Osteocyte (in vitro differentiated cells): ENCODE measurements around the gene ZBTB25. TPM values are rescaled to one million over a fixed set of nuclear protein-coding genes. Genes with fewer than 3 reads are reported as not detected.
A peak's percentile ranks its signal among the peaks of the same experiment; 100 is the strongest.

Source experiments
- DNase-seq: peaks from one replicate; pipeline ENCODE4 v3.0.0; 2021; ENCODE audit warnings: mixed read lengths; ENCODE audit not compliant: unreplicated experiment; ENCODE audit errors: extremely low spot score
- H3K27ac Mint-ChIP-seq: one replicate; pipeline ENCODE4 v1.8.0; 2021; ENCODE audit warnings: mild to moderate bottlenecking, mixed read lengths; ENCODE audit not compliant: unreplicated experiment
- H3K27me3 Mint-ChIP-seq: one replicate; pipeline ENCODE4 v1.8.0; 2021; ENCODE audit warnings: mixed read lengths; ENCODE audit not compliant: unreplicated experiment
- H3K36me3 Mint-ChIP-seq: one replicate; pipeline ENCODE4 v1.8.0; 2021; ENCODE audit warnings: mixed read lengths; ENCODE audit not compliant: unreplicated experiment
- H3K4me1 Mint-ChIP-seq: one replicate; pipeline ENCODE4 v1.8.0; 2021; ENCODE audit warnings: mixed read lengths; ENCODE audit not compliant: unreplicated experiment
- H3K4me3 Mint-ChIP-seq: one replicate; pipeline ENCODE4 v1.8.0; 2021; ENCODE audit warnings: mild to moderate bottlenecking, moderate library complexity, mixed read lengths; ENCODE audit not compliant: unreplicated experiment
- H3K9me3 Mint-ChIP-seq: one replicate; pipeline ENCODE4 v1.8.0; 2021; ENCODE audit warnings: mixed read lengths; ENCODE audit not compliant: unreplicated experiment
- total RNA-seq: library from RNA; stranded (reverse); gene quantifications from 2 replicates; pipeline ENCODE4 v1.2.1, GENCODE V29; 2021
- TF ChIP-seq, protein P1 (sequence below): fragments of 200-600 bp; sonication (generic); IDR thresholded peaks from 2 replicates; pipeline ENCODE4 v1.5.0; 2021; ENCODE audit warnings: antibody characterized with exemption, mild to moderate bottlenecking, moderate library complexity

ZBTB25 gene
- total RNA-seq, 1 donor from 2014 or later: 10.9 TPM

- peak overlapping the region; percentile 85 for H3K27ac Mint-ChIP-seq
- H3K9me3 Mint-ChIP-seq: no peaks in the 10 kb centered on the region
- no peak for DNase-seq
- peaks cover 68% of the 10 kb centered on the region for H3K4me1 Mint-ChIP-seq
- H3K4me3 Mint-ChIP-seq: peak overlapping the region; percentile 87
- TF ChIP-seq, protein P1, sequence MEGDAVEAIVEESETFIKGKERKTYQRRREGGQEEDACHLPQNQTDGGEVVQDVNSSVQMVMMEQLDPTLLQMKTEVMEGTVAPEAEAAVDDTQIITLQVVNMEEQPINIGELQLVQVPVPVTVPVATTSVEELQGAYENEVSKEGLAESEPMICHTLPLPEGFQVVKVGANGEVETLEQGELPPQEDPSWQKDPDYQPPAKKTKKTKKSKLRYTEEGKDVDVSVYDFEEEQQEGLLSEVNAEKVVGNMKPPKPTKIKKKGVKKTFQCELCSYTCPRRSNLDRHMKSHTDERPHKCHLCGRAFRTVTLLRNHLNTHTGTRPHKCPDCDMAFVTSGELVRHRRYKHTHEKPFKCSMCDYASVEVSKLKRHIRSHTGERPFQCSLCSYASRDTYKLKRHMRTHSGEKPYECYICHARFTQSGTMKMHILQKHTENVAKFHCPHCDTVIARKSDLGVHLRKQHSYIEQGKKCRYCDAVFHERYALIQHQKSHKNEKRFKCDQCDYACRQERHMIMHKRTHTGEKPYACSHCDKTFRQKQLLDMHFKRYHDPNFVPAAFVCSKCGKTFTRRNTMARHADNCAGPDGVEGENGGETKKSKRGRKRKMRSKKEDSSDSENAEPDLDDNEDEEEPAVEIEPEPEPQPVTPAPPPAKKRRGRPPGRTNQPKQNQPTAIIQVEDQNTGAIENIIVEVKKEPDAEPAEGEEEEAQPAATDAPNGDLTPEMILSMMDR: no peak
- H3K36me3 Mint-ChIP-seq: peaks cover 2% of the 10 kb centered on the region
- H3K27me3 Mint-ChIP-seq: no peaks in the 10 kb centered on the region
These were observed 3.9 kb upstream of the ZBTB25 start for GRCh38 chr14:64507376-64508156.

- Mint-ChIP-seq H3K9me3 (no peaks in the 10 kb centered on the region), H3K27me3 (no peaks in the 10 kb centered on the region), H3K4me1 (peaks cover 73% of the 10 kb centered on the region), H3K36me3 (peaks cover 2% of the 10 kb centered on the region), H3K27ac (peak overlapping the region; percentile 85), H3K4me3 (peak overlapping the region; percentile 87)
- DNase-seq: no peak
- TF ChIP-seq, protein P1: no peak
These were observed 3.1 kb upstream of the ZBTB25 start for GRCh38 chr14:64506721-64507120.

- Mint-ChIP-seq H3K4me1 (peaks cover 71% of the 10 kb centered on the region), H3K9me3 (no peaks in the 10 kb centered on the region), H3K36me3 (peaks cover 2% of the 10 kb centered on the region), H3K4me3 (peak overlapping the region; percentile 87), H3K27ac (peak overlapping the region; percentile 99), H3K27me3 (no peaks in the 10 kb centered on the region)
- DNase-seq: peak; percentile 92
- TF ChIP-seq, protein P1: no peak
These were observed 1.5 kb upstream of the ZBTB25 start for GRCh38 chr14:64504897-64505794.

- Mint-ChIP-seq H3K36me3 (no peaks in the 10 kb centered on the region), H3K4me1 (peaks cover 70% of the 10 kb centered on the region), H3K27ac (peak within 1 kb of the TSS; percentile 99), H3K9me3 (no peaks in the 10 kb centered on the region), H3K27me3 (no peaks in the 10 kb centered on the region), H3K4me3 (peak within 1 kb of the TSS; percentile 87)
- TF ChIP-seq, protein P1: no peak
- DNase-seq: peak; percentile 95
These were observed 765 bp upstream of the ZBTB25 start, which contains the start of gene ZBTB1 for GRCh38 chr14:64504310-64504896. ZBTB1 (plus strand) TSS chr14:64504770; CDS start chr14:64521505, 16,735 bp downstream.
